ENCODE data around the gene CIAPIN1. TPM values are rescaled to one million over a fixed set of nuclear protein-coding genes. Genes with fewer than 3 reads are reported as not detected.

The CIAPIN1 gene
- total and polyA plus RNA-seq, 2 of the 8 experiments (the other 6 are each of a cell fraction or from before 2014, with no cell fraction given) = 76.8 to 83.6 TPM

- TF ChIP-seq CTCF (IDR thresholded peaks at IDR 0.05; ENCODE audit: control extremely low read depth in 1 of 3, insufficient read depth in 1 of 3, low read depth in 1 of 3, low read length in 3 of 3) (no peak), PHF8 (conservative IDR thresholded peaks at IDR 0.05; ENCODE audit: low read depth, low read length) (no peak)
These were observed 17.3 kb upstream of the CIAPIN1 start (continued) for GRCh38 chr16:57464523-57464922.

Measured in H1 (cell line).